K562 (cell line): Measurements from ENCODE around the gene CATSPER4. TPM values are rescaled to one million over a fixed set of nuclear protein-coding genes. Genes with fewer than 3 reads are reported as not detected.

Source experiments
- CBFA2T2 ChIP-seq: fragments of 450-650 bp; conservative IDR thresholded peaks from 2 replicates; pipeline ENCODE4 v1.6.1; 2017; ENCODE audit warnings: mild to moderate bottlenecking
- CC2D1A ChIP-seq: fragments of 450-650 bp; IDR thresholded peaks from 2 replicates; pipeline ENCODE4 v1.6.1; 2017; ENCODE audit warnings: mild to moderate bottlenecking
- GTF2B ChIP-seq: IDR thresholded peaks from 2 replicates; pipeline ENCODE4 v1.6.1; 2011; ENCODE audit not compliant: insufficient read length; ENCODE audit errors: extremely low read depth
- HMG20B ChIP-seq: fragments of 250-450 bp; sonication (Bioruptor Pico); IDR thresholded peaks from 2 replicates; pipeline ENCODE4 v1.5.0; 2021; ENCODE audit warnings: mild to moderate bottlenecking
- KLF10 ChIP-seq: fragments of 250-450 bp; sonication (Bioruptor Pico); IDR thresholded peaks from 2 replicates; pipeline ENCODE4 v1.6.1; 2021; ENCODE audit warnings: matching md5 sums
- MTA2 ChIP-seq: fragments of 450-650 bp; IDR thresholded peaks from 2 replicates; pipeline ENCODE4 v1.6.1; 2016; ENCODE audit warnings: low read depth
- MYBL2 ChIP-seq, 2 experiments: fragments of 450-650 bp in 1 of 2; sonication (generic) in 1 of 2; formaldehyde crosslinking in 1 of 2; IDR thresholded peaks; 2 replicates each; pipeline versions ENCODE4 v1.6.1 to v1.8.1; 2017 to 2022; ENCODE audit warnings: borderline replicate concordance in 1 of 2, inconsistent platforms in 1 of 2, low read depth in 1 of 2, mild to moderate bottlenecking in 1 of 2, missing genetic modification reagents in 1 of 2, moderate library complexity in 1 of 2
- MYC ChIP-seq, 2 experiments: fragments of 250-450 bp in 1 of 2; sonication (Bioruptor Pico) in 1 of 2; IDR thresholded peaks; 2 replicates each; pipeline versions ENCODE4 v1.5.1 to v1.6.1; 2012 to 2021; ENCODE audit warnings: low read depth in 2 of 2, borderline replicate concordance in 1 of 2, improper control_type of control experiment in 1 of 2, low read length in 1 of 2, mild to moderate bottlenecking in 1 of 2, moderate library complexity in 1 of 2
- MYNN ChIP-seq, 2 experiments: sonication (generic); formaldehyde crosslinking in 1 of 2; IDR thresholded peaks; 2 replicates each; pipeline versions ENCODE4 v1.5.0 to v1.6.1; 2016 to 2020; ENCODE audit warnings: antibody characterized with exemption in 1 of 2, missing genetic modification reagents in 1 of 2
- NFRKB ChIP-seq: fragments of 450-650 bp; IDR thresholded peaks from 2 replicates; pipeline ENCODE4 v1.6.1; 2016; ENCODE audit warnings: low read depth
- NR2C2 ChIP-seq, 2 experiments: fragments of 200-800 bp in 1 of 2; sonication (Bioruptor generic) in 1 of 2; sonication (generic) in 1 of 2; formaldehyde crosslinking in 1 of 2; IDR thresholded peaks; 2 replicates each; pipeline versions ENCODE4 v1.6.1 to v1.8.0; 2016 to 2022; ENCODE audit warnings: mild to moderate bottlenecking in 1 of 2, missing compliant biosample characterization in 1 of 2, missing genetic modification characterization in 1 of 2, missing genetic modification reagents in 1 of 2
- NUFIP1 ChIP-seq: fragments of 450-650 bp; IDR thresholded peaks from 2 replicates; pipeline ENCODE4 v1.6.1; 2018; ENCODE audit not compliant: partially characterized antibody
- PHB2 ChIP-seq: fragments of 450-650 bp; IDR thresholded peaks from 2 replicates; pipeline ENCODE4 v1.6.1; 2017; ENCODE audit warnings: low read depth
- POLR2A ChIP-seq: fragments of 450-650 bp; conservative IDR thresholded peaks from 2 replicates; pipeline ENCODE4 v1.6.1; 2016
- POLR2G ChIP-seq: fragments of 200-400 bp; formaldehyde crosslinking; IDR thresholded peaks from 2 replicates; pipeline ENCODE4 v1.6.1; 2017; ENCODE audit warnings: low read depth, mild to moderate bottlenecking, antibody characterized with exemption, low read length, moderate library complexity
- PPARD ChIP-seq: fragments of 250-450 bp; sonication (Bioruptor Pico); IDR thresholded peaks from 2 replicates; pipeline ENCODE4 v1.8.0; 2022; ENCODE audit warnings: inconsistent platforms, mild to moderate bottlenecking, moderate library complexity
- SAP30 ChIP-seq: fragments of 200-600 bp; sonication (generic); IDR thresholded peaks from 2 replicates; pipeline ENCODE4 v1.6.1; 2012; ENCODE audit warnings: borderline replicate concordance, low read depth, mild to moderate bottlenecking, moderate library complexity, low read length, control low read depth, inconsistent platforms; ENCODE audit not compliant: insufficient read depth, poor library complexity, severe bottlenecking
- SMAD1 ChIP-seq: fragments of 150-350 bp; IDR thresholded peaks from 2 replicates; pipeline ENCODE4 v1.6.1; 2014; ENCODE audit warnings: low read length, low read depth; ENCODE audit not compliant: partially characterized antibody
- STAG1 ChIP-seq: sonication (generic); formaldehyde crosslinking; IDR thresholded peaks from 2 replicates; pipeline ENCODE4 v1.5.0; 2020; ENCODE audit warnings: missing genetic modification reagents, borderline replicate concordance
- TCF7L2 ChIP-seq: fragments of 150-350 bp; IDR thresholded peaks from 2 replicates; pipeline ENCODE4 v1.6.1; 2016; ENCODE audit warnings: low read depth, mild to moderate bottlenecking, low read length, moderate library complexity
- TFAM ChIP-seq: fragments of 250-450 bp; sonication (Bioruptor Pico); conservative IDR thresholded peaks from 2 replicates; pipeline ENCODE4 v1.5.0; 2021; ENCODE audit warnings: mild to moderate bottlenecking, moderate library complexity
- ZNF143 ChIP-seq: sonication (generic); formaldehyde crosslinking; IDR thresholded peaks from 2 replicates; pipeline ENCODE4 v1.9.0; 2022; ENCODE audit warnings: mild to moderate bottlenecking, missing genetic modification reagents
- ZNF146 ChIP-seq: IDR thresholded peaks from one replicate; pipeline ENCODE4 v1.6.1; 2018; ENCODE audit warnings: missing compliant biosample characterization; ENCODE audit not compliant: unreplicated experiment
- ZNF561 ChIP-seq: fragments of 450-650 bp; formaldehyde crosslinking; conservative IDR thresholded peaks from 2 replicates; pipeline ENCODE4 v1.4.0; 2020; ENCODE audit warnings: mild to moderate bottlenecking, moderate library complexity
- ZNF707 ChIP-seq: fragments of 250-450 bp; sonication (Bioruptor Pico); conservative IDR thresholded peaks from 2 replicates; pipeline ENCODE4 v1.8.0; 2022; ENCODE audit warnings: inconsistent platforms, mild to moderate bottlenecking, moderate library complexity
- polyA plus RNA-seq, 8 experiments: library from polyadenylated mRNA; depleted of rRNA in 4 of 8; stranded (reverse) in 5 of 8; unstranded in 3 of 8; fragments of >200 nt; fragmentation: Nextera tagmentation in 2 of 8; fragmentation: Illumina TruSeq in 1 of 8; extraction: Ambion mirVana in 2 of 8; extraction: Trizol in 1 of 8; gene quantifications; 2 replicates each; pipeline versions ENCODE4 v1.2.1 to v1.2.3, GENCODE V29; 2011 to 2014; ENCODE audit warnings: inconsistent platforms in 1 of 8, missing spikeins in 1 of 8
- total RNA-seq, 7 experiments: library from RNA; depleted of rRNA in 6 of 7; stranded (reverse); fragments of >200 nt in 6 of 7; fragmentation: Illumina TruSeq in 2 of 7; extraction: Trizol in 2 of 7; gene quantifications; 2 replicates each; pipeline versions ENCODE4 v1.2.1 to v1.2.3, GENCODE V29; 2011 to 2021; ENCODE audit warnings: low replicate concordance in 1 of 7
- TF ChIP-seq, protein P1 (sequence below): fragments of 200-400 bp; formaldehyde crosslinking; IDR thresholded peaks from 2 replicates; pipeline ENCODE4 v1.6.1; 2017; ENCODE audit warnings: mild to moderate bottlenecking, low read depth, low read length, moderate library complexity

CATSPER4 gene
- total and polyA plus RNA-seq, 9 of the 15 experiments (the other 6 are each of a cell fraction or from before 2014, with no cell fraction given): 0.04 to 0.13 TPM; not detected in 7

DNA sequence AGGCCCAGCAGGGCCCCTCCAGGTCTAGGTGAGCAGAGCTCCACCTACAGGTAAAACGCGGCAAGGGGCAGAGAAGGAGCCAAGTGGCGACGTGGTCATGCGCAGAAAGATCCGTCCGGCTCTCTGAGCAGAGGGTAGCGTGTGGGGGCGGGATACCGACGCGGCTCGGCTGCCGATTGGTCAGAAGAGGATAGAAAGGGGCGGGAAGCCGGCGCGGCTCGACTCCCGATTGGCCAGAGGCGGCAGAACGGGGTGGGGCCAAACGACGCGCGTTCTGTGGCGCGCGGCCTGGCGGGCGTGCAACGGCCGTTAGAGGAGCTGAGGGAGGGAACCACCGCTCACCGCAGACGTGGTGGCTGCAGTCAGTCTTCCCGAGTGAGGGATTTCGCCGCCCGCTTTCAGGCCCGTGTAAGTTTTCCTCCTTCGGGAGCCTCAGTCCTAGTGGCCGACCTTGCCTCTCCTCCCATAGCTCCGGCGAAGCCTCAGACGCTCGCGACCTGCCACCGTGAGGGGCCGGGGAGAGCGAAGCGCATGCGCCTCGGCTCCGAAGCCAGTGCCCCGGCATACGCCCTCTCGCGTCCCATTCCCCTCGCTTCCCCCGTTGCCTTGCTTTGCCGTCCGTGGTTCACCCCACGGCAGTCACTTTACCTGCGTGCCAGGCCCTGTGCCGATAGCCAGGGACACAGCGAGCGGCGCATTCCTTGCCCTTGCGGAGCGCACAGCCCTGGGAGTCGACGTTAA lies 43.7 kb downstream of the CATSPER4 start, which contains the start of gene CEP85 (continued):
- TF ChIP-seq PHB2 (no peak), POLR2G (peak; percentile 99), TCF7L2 (no peak), ZNF561 (CRISPR knock-in tag) (0 out of 2 replicates have a peak, but pooled peaks have one; percentile 14), HMG20B (CRISPR knock-in tag) (no peak), GTF2B (peak; percentile 15), CBFA2T2 (no peak), TFAM (no peak), CC2D1A (peak; percentile 58; the same call in 1 of the 2 replicates), MYBL2 (IDR thresholded peaks at IDR 0.05; ENCODE audit: low read depth) (peak; percentile 91), MYBL2 (CRISPR knock-in tag; IDR thresholded peaks at IDR 0.05; ENCODE audit: borderline replicate concordance) (no peak), NUFIP1 (peak; percentile 27), KLF10 (CRISPR knock-in tag) (no peak), POLR2A (peak; percentile 99), MYC (IDR thresholded peaks at IDR 0.05; ENCODE audit: low read depth, low read length) (peak; percentile 87), MYC (CRISPR knock-in tag; IDR thresholded peaks at IDR 0.05; ENCODE audit: borderline replicate concordance, low read depth) (no peak), SMAD1 (peak; percentile 55), NFRKB (0 out of 2 replicates have a peak, but pooled peaks have one; percentile 42), MTA2 (no peak), STAG1 (0 out of 2 replicates have a peak, but pooled peaks have one; percentile 31), PPARD (CRISPR knock-in tag) (no peak), ZNF143 (no peak), ZNF146 (no peak), SAP30 (peak; percentile 87), MYNN (IDR thresholded peaks at IDR 0.05) (0 out of 2 replicates have a peak, but pooled peaks have one; percentile 1), MYNN (CRISPR knock-in tag; IDR thresholded peaks at IDR 0.05) (no peak), NR2C2 (CRISPR knock-in tag; IDR thresholded peaks at IDR 0.05) (peak; percentile 22), NR2C2 (tag; IDR thresholded peaks at IDR 0.05) (peak; percentile 56; the same call in 1 of the 2 replicates), ZNF707 (CRISPR knock-in tag) (0 out of 2 replicates have a peak, but pooled peaks have one; percentile 41)
- TF ChIP-seq, protein P1, sequence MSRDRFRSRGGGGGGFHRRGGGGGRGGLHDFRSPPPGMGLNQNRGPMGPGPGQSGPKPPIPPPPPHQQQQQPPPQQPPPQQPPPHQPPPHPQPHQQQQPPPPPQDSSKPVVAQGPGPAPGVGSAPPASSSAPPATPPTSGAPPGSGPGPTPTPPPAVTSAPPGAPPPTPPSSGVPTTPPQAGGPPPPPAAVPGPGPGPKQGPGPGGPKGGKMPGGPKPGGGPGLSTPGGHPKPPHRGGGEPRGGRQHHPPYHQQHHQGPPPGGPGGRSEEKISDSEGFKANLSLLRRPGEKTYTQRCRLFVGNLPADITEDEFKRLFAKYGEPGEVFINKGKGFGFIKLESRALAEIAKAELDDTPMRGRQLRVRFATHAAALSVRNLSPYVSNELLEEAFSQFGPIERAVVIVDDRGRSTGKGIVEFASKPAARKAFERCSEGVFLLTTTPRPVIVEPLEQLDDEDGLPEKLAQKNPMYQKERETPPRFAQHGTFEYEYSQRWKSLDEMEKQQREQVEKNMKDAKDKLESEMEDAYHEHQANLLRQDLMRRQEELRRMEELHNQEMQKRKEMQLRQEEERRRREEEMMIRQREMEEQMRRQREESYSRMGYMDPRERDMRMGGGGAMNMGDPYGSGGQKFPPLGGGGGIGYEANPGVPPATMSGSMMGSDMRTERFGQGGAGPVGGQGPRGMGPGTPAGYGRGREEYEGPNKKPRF: no peak
